Adipocyte (in vitro differentiated cells): ENCODE measurements around the gene ARHGAP21.

ENCODE experiments used
- DNase-seq: peaks from one replicate; pipeline ENCODE4 v3.0.0-alpha.2; 2015; ENCODE audit warnings: low read depth
- H3K27me3 ChIP-seq: replicated peaks from 2 replicates; pipeline ENCODE4 v1.7.0; 2013; ENCODE audit warnings: mild to moderate bottlenecking, low read length, moderate library complexity; ENCODE audit not compliant: control insufficient read depth, insufficient read depth
- H3K36me3 ChIP-seq: 2 replicates; pipeline ENCODE4 v1.7.0; 2013; ENCODE audit warnings: low read length, mild to moderate bottlenecking, moderate library complexity; ENCODE audit not compliant: control insufficient read depth, insufficient read depth, severe bottlenecking
- H3K4me1 ChIP-seq: 2 replicates; pipeline ENCODE4 v1.7.0; 2013; ENCODE audit warnings: mild to moderate bottlenecking, low read length, moderate library complexity; ENCODE audit not compliant: control insufficient read depth, insufficient read depth
- H3K4me3 ChIP-seq: 2 replicates; pipeline ENCODE4 v1.7.0; 2013; ENCODE audit warnings: mild to moderate bottlenecking, low read length, moderate library complexity
- H3K9ac ChIP-seq: 2 replicates; pipeline ENCODE4 v1.7.0; 2013; ENCODE audit warnings: mild to moderate bottlenecking, low read length, moderate library complexity
- H3K9me3 ChIP-seq: 2 replicates; pipeline ENCODE4 v1.7.0; 2013; ENCODE audit warnings: mild to moderate bottlenecking, low read length, moderate library complexity; ENCODE audit not compliant: control insufficient read depth

The ARHGAP21 gene

GRCh38 chr10:24569828-24570657 is 153.6 kb downstream of the ARHGAP21 start:
- Histone ChIP-seq H3K36me3 (no peaks in the 10 kb centered on the region), H3K4me3 (no peak overlapping the region), H3K27me3 (peaks cover 11% of the 10 kb centered on the region), H3K9ac (no peak overlapping the region), H3K9me3 (peaks cover 2% of the 10 kb centered on the region), H3K4me1 (no peaks in the 10 kb centered on the region)
- DNase-seq = no peak

DNA sequence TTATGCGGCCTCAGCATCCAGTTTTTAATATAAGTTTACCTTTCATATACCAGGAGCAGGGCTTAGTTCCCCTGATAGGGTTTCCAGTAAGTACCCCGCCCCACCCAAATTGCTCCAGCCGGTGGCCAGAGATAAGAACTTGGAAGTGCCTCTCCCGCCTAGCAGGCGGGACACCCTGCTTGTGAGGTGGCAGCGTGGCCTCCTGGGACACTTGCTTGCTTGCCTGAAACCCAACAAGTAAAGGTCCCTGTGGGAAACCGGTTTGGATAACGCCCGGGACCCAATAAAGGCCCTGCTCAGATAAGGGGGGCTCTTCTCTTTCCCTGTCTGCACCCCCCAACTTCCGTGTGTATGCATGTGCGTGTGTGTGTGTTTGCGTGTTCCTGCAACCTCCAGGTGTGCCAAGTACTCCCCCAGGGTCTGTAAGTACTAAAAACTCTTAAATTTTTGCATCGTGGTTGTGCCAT is 154.3 kb downstream of the ARHGAP21 start:
- Histone ChIP-seq H3K27me3 (peaks cover 11% of the 10 kb centered on the region), H3K4me3 (no peak overlapping the region), H3K9me3 (peaks cover 2% of the 10 kb centered on the region), H3K4me1 (no peaks in the 10 kb centered on the region), H3K36me3 (no peaks in the 10 kb centered on the region), H3K9ac (no peak overlapping the region)
- DNase-seq = no peak

GRCh38 chr10:24568042-24568441 is 155.6 kb downstream of the ARHGAP21 start:
- Histone ChIP-seq H3K27me3 (peaks cover 11% of the 10 kb centered on the region), H3K4me3 (no peak overlapping the region), H3K9me3 (peaks cover 2% of the 10 kb centered on the region), H3K4me1 (no peaks in the 10 kb centered on the region), H3K36me3 (no peaks in the 10 kb centered on the region), H3K9ac (no peak overlapping the region)
- no peak for DNase-seq

DNA sequence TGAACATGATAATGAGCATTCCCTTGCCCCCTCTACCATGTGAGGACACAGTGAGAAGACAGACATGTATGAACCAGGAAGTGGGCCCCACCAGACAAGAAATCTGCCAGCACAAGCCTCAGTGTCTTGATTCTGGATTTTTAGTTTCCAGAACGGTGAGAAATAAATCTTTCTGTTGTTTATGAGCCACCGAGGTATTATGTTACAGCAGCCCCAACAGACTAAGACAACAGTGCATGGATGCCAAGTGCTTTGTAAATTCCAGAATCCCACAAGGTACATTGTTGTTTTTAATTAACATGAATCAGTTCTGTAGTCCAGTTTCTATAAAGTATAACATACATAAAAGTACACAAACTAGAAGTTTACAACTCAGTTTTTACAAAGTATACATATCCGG is 162.2 kb downstream of the ARHGAP21 start:
- no peaks in the 10 kb centered on the region for H3K36me3 ChIP-seq
- DNase-seq = peak; percentile 20

DNA sequence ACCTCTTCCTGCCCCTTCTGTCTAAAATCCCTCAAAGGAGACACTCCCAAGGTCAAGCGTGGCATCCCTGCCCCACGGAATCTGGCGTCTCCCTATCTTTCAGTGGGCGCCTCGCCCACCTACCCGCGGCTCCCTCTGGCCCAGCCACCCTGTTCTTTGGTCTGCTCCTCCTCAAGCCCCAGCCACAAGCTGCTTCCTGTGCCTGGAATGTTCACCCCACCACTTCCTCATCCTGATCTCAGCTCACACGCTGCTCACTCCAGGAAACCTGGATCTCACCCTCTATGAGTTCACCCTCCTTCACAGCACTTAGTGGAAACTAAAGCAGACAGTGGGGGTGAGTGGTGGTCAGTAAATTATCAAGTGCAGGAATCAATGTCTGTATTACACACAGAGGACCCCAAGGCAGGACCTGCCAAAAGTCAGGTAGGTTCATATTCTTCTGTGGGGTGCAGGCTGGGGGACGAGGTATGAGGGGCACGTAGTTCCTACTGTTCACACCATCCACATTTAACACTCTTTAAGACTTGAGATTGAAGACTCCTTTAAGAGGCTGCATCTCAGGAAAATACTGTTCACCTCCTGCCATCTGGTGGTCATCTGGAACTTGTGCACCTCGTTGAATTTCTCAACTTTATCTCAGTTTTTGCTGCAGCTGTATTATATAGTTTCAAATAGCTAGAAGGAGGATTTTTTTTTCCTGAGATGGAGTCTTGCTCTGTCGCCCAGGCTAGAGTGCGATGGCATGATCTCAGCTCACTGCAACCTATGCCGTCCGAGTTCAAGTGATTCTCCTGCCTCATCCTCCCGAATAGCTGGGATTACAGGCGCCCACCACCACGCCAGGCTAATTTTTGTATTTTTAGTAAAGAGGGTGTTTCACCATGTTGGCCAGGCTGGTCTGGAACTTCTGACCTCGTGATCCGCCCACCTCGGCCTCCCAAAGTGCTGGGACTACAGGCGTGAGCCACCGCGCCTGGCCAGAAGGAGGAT is 166.6 kb downstream of the ARHGAP21 start:
- peaks cover 5% of the 10 kb centered on the region for H3K4me1 ChIP-seq
- H3K27me3 ChIP-seq = peaks cover 8% of the 10 kb centered on the region
- H3K9me3 ChIP-seq = peaks cover 13% of the 10 kb centered on the region
- no peak overlapping the region for H3K9ac ChIP-seq
- peak; percentile 81 for DNase-seq
- no peaks in the 10 kb centered on the region for H3K36me3 ChIP-seq
- H3K4me3 ChIP-seq = no peak overlapping the region

More for the DNA sequence above, 162.2 kb downstream of the ARHGAP21 start:
- H3K9ac ChIP-seq = no peak overlapping the region
- H3K4me1 ChIP-seq = peaks cover 5% of the 10 kb centered on the region
- peaks cover 15% of the 10 kb centered on the region for H3K9me3 ChIP-seq
- H3K4me3 ChIP-seq = no peak overlapping the region
- H3K27me3 ChIP-seq = no peaks in the 10 kb centered on the region

DNA sequence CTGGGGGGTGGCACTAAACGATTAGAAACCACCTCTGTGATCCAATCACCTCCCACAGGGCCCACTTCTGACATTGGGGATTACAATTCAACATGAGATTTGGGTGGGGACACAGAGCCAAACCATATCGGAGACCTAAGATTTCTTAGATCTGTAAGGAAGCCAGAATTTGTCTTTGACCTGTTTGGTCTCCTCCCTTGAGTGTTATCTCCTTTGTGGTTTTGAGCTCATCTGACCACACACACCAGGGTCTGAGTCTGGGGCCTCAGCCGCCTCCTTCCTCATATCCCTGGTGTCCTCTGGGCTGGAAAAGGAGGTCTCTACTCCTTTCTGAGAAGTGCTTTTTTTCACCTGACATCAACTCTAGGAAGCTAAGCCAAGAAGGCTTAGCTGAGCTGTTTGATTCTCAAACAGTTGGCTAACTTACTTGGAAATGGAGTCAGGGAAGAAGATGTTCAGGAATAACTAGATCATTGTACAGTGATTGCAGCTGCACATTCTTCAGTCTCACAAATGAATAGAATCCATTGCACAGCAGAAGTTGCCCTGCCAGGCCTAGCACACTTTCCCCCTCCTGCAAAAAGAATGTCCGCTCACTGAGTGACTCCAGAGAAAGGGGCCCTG is 167.4 kb downstream of the ARHGAP21 start:
- Histone ChIP-seq H3K4me3 (no peak overlapping the region), H3K9ac (no peak overlapping the region)
- no peak for DNase-seq

GRCh38 chr10:24554036-24554435 is 169.7 kb downstream of the ARHGAP21 start:
- Histone ChIP-seq H3K27me3 (peaks cover 8% of the 10 kb centered on the region), H3K9ac (no peak overlapping the region), H3K9me3 (no peaks in the 10 kb centered on the region), H3K4me1 (peaks cover 5% of the 10 kb centered on the region), H3K4me3 (no peak overlapping the region), H3K36me3 (peaks cover 3% of the 10 kb centered on the region)
- DNase-seq = no peak

More for the DNA sequence above, 167.4 kb downstream of the ARHGAP21 start:
- peaks cover 5% of the 10 kb centered on the region for H3K4me1 ChIP-seq
- H3K36me3 ChIP-seq = no peaks in the 10 kb centered on the region
- peaks cover 8% of the 10 kb centered on the region for H3K27me3 ChIP-seq
- H3K9me3 ChIP-seq = peaks cover 13% of the 10 kb centered on the region

GRCh38 chr10:24553051-24553612 is 170.6 kb downstream of the ARHGAP21 start:
- H3K9me3 ChIP-seq = no peaks in the 10 kb centered on the region
- H3K36me3 ChIP-seq = peaks cover 3% of the 10 kb centered on the region
- DNase-seq = no peak
- no peak overlapping the region for H3K9ac ChIP-seq
- peaks cover 8% of the 10 kb centered on the region for H3K27me3 ChIP-seq
- no peak overlapping the region for H3K4me3 ChIP-seq
- peaks cover 5% of the 10 kb centered on the region for H3K4me1 ChIP-seq

DNA sequence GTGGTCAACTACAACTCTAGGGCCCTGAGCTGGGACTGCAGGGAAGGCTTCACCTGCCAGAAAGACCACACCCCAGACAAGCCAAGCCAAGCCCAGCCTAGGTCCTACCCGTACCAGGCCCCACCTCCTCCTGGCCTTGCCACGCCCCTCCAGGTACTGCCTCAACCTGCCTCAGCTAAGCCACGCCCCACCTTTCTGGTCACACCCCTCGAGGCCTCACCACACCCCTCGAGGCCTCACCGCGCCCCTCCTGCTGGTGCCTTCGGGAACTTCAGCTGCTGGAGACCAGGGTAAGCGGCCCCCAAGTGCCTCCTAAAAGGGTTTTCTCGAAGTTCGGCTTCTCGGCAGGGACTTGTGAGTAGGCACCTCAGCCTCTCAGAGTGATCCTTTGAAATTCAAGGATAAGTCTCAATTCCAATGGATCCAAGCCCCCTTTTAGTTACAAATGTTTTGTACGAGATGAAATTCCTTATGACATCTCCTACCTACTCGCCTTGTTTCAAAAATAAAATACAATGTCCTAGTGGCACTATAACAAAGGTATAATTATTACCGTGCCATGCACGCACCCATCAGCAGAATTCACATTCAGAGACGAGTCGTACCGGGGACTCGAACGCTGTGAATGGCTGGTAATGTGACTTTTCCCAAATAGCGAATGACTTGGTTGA is 171.2 kb downstream of the ARHGAP21 start:
- Histone ChIP-seq H3K4me1 (peaks cover 5% of the 10 kb centered on the region), H3K9ac (no peak overlapping the region), H3K36me3 (peaks cover 3% of the 10 kb centered on the region), H3K4me3 (no peak overlapping the region), H3K27me3 (peaks cover 8% of the 10 kb centered on the region), H3K9me3 (no peaks in the 10 kb centered on the region)
- DNase-seq = no peak

GRCh38 chr10:24551161-24551560 is 172.5 kb downstream of the ARHGAP21 start:
- Histone ChIP-seq H3K27me3 (peaks cover 8% of the 10 kb centered on the region), H3K9ac (no peak overlapping the region), H3K4me3 (no peak overlapping the region), H3K36me3 (peaks cover 3% of the 10 kb centered on the region), H3K9me3 (no peaks in the 10 kb centered on the region), H3K4me1 (no peaks in the 10 kb centered on the region)
- DNase-seq = no peak
